Measurements from ENCODE around the gene TMC5.

DNA sequence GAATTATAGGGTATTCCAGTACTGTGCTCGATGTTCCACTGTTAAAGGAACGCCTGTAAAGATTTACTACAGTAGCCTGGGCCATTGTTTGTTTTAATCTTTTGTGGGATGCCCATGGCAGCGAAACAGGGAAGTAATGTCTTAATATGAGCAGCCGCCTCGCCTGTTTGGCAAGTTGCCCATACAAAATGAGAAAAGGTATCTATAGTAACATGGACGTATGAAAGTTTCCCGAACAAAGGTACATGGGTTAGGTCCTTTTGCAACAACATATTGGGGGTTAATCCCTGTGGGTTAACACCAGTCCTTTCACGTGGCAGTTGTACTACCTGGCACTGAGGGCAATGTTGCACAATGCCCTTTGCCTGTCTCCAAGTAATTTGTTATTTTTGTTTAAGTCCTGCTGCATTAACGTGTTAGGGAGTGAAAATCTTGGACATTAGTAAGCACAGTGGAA, 21.1 kb upstream of the TMC5 start:
- TF ChIP-seq, protein P1, sequence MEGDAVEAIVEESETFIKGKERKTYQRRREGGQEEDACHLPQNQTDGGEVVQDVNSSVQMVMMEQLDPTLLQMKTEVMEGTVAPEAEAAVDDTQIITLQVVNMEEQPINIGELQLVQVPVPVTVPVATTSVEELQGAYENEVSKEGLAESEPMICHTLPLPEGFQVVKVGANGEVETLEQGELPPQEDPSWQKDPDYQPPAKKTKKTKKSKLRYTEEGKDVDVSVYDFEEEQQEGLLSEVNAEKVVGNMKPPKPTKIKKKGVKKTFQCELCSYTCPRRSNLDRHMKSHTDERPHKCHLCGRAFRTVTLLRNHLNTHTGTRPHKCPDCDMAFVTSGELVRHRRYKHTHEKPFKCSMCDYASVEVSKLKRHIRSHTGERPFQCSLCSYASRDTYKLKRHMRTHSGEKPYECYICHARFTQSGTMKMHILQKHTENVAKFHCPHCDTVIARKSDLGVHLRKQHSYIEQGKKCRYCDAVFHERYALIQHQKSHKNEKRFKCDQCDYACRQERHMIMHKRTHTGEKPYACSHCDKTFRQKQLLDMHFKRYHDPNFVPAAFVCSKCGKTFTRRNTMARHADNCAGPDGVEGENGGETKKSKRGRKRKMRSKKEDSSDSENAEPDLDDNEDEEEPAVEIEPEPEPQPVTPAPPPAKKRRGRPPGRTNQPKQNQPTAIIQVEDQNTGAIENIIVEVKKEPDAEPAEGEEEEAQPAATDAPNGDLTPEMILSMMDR (IDR thresholded peaks at IDR 0.05; ENCODE audit: insufficient read depth, low read length, poor library complexity, severe bottlenecking), result no peak
- no peak for TF ChIP-seq EZH2phosphoT487 (conservative IDR thresholded peaks at IDR 0.05; ENCODE audit: low read length)

Measured in SU-DHL-6 (cell line).